ENCODE measurements around the gene ABHD17A. TPM values are rescaled to one million over a fixed set of nuclear protein-coding genes. Genes with fewer than 3 reads are reported as not detected.
"Not testable (repeated sequence)": the region's sequence is repeated elsewhere in the genome, so short reads cannot be mapped to it uniquely, and the experiment has no call there.

ABHD17A gene
- total RNA-seq, 3 donors from 2014 or later, result 62.4 to 81.3 (median 76.0) TPM

DNA sequence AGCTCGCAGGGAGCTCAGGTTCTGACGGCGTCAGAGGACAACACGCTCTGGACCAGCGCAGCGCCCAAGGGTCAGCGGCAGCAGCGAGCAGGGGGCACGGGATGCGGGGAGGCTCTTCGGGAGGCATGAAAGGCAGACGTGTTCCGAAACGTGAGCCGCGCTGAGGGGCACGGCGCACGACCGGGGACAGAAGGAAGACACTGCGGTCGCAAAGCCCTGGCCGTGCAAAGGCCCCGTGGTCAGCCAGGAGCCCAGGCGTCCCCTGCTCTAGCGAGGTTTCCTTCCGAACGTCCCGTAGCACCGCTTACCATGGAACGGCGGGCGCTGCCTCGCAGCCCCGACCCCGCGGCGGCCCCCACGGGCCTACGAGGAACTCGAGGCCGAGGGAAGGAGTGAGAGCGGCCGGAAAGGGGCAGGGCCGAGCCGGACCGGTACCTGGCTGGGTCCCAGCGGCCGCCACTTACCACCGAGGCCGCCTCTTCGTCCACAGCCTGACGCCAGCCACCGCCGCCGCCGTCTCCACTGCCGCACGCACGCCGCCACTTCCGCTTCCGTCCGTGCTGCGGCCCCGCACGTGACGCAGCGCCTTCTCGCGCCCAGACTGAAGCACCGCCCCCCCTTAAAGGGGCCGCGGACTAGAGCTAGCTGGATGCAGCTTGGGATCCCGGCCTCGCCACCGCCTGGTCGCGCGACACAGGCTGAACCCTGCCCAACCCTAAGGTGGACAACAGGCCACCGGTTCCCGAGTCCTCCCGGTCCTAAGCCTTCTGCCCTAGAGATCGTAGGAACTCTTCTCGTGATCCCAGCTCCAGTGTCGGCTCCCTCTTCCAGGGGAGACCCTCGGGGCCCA, 9.4 kb downstream of the ABHD17A start:
- TF ChIP-seq POLR2AphosphoS5 (IDR thresholded peaks at IDR 0.05) (peak; percentile 94 to 96 (median 95)), POLR2A (IDR thresholded peaks at IDR 0.05) (peak; percentile 66)
- TF ChIP-seq, protein P1, sequence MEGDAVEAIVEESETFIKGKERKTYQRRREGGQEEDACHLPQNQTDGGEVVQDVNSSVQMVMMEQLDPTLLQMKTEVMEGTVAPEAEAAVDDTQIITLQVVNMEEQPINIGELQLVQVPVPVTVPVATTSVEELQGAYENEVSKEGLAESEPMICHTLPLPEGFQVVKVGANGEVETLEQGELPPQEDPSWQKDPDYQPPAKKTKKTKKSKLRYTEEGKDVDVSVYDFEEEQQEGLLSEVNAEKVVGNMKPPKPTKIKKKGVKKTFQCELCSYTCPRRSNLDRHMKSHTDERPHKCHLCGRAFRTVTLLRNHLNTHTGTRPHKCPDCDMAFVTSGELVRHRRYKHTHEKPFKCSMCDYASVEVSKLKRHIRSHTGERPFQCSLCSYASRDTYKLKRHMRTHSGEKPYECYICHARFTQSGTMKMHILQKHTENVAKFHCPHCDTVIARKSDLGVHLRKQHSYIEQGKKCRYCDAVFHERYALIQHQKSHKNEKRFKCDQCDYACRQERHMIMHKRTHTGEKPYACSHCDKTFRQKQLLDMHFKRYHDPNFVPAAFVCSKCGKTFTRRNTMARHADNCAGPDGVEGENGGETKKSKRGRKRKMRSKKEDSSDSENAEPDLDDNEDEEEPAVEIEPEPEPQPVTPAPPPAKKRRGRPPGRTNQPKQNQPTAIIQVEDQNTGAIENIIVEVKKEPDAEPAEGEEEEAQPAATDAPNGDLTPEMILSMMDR (IDR thresholded peaks at IDR 0.05), result no peak
- Histone ChIP-seq H3K36me3 (no peaks in the 10 kb centered on the region), H3K9me3 (no peaks in the 10 kb centered on the region), H3K4me1 (peaks cover 20 to 27% of the 10 kb centered on the region in 2 donors), H3K27ac (peak overlapping the region; percentile 89 to 97), H3K4me3 (peak overlapping the region; percentile 76 to 94 (median 93)), H3K27me3 (no peaks in the 10 kb centered on the region)
- intact Hi-C loops (cut with DNase I; ENCODE audit: low total_unique reads), result no loop called here
- peak; percentile 90 to 91 for DNase-seq (ENCODE audit: low spot score in 2 of 2)

DNA sequence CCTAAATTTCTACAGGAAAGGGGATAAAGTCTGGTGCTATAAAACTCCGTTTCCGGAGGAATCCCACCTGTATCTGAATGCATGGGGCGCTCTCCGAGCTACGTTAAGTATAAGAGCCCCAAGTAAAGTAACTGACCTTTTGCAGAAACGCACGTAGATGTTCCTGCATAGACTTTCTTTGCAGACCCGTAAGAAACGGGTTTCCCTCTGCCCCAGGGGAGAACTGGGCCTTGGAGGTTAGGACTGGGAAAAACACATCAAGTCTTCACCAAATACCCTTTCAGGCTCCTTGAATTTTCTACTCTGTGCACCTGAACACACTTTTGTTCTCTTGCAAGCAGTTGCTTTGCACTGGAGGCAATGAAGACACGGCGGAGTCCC, 10.0 kb downstream of the ABHD17A start:
- H3K27me3 ChIP-seq; intact Hi-C loops (cut with DNase I; ENCODE audit: low total_unique reads); DNase-seq (ENCODE audit: low spot score in 2 of 2); H3K36me3 ChIP-seq; H3K9me3 ChIP-seq: not testable (repeated sequence)
- Histone ChIP-seq H3K4me1 (peaks cover 20 to 27% of the 10 kb centered on the region in 2 donors), H3K27ac (peak overlapping the region; percentile 89 to 97), H3K4me3 (peak overlapping the region; percentile 76 to 94 (median 93))

DNA sequence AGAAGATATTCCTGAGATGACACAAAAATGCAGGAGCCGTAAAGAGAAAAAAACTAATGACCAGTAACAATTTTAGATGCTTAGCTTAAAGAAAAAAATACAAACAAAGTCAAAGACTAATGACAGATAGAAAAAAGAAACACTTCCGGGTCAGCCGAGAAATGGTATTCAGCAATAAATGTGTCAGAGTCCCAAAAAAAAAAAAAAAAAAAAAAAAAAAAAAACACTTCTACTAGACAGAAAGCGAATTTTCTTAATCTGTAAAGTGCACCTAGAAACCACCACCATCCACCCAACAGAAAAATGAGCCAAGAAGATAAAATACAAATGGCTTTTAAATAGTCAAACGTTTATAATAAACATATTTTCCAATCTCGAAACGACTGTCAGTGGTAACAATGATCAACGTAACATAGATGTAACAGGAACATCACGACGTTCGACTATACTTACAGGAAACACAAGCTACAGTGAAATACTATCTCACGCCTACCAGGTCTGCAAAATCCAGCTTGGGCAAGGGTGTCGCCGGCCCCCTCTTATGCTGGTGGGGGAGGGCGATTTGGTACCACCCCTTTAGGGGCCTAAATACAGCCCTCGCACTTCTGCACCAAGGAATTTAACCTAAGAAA, 10.6 kb downstream of the ABHD17A start:
- Histone ChIP-seq H3K4me1 (peaks cover 20 to 27% of the 10 kb centered on the region in 2 donors), H3K27me3 (no peaks in the 10 kb centered on the region), H3K27ac (peak overlapping the region; percentile 87 to 97), H3K4me3 (peak overlapping the region; percentile 76 to 94 (median 93)), H3K9me3 (no peaks in the 10 kb centered on the region), H3K36me3 (no peaks in the 10 kb centered on the region)
- TF ChIP-seq POLR2A (IDR thresholded peaks at IDR 0.05), result no peak
- TF ChIP-seq, protein P1 (IDR thresholded peaks at IDR 0.05), result no peak
- TF ChIP-seq POLR2AphosphoS5 (IDR thresholded peaks at IDR 0.05), result no peak
- intact Hi-C loops (cut with DNase I; ENCODE audit: low total_unique reads), result no loop called here
- no peak for DNase-seq (ENCODE audit: low spot score in 2 of 2)

DNA sequence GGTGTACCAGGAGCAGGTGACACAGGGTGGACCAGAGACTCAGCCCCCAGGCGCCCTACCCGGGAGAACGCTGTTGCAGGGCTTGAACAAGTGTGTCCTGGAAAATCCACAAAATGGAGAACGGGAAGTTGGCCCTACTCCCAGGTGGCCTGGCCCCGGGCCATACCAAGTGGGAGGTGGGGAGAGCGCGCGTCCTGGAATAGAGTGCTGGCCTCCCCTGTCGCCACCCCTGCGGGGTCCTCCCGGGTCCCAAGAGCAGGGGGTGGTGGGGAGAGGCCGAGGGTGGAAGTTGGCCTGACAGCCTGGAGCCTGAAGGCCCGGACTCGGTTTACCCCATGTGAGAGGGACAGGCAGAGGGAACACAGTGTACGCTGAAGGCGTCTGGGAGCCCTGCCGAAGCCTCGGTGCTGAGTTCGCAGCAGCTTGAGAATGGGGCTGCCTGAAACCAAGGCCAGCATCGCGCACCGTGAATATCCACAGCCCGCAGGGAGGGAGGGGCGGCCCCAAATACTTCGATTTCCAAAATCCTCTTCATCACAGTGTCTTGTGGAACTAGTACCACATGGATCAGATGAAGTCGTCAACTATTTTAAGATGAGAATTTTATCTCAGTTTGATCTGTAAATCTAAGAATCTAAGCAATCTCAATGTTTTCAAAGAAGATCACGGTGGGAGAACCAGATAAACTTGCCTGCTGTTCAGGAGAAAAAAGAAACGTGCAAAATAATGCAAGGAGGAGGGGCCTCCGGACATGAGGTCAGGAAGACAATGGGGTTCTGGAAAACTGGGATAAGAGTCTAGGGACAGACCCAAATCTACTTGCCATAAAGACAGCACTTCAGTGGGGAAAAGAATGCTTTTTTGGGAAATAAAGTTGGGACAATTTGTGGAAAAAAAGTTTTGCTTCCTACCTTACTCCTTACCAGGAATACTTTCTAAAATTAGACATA, 11.5 kb downstream of the ABHD17A start:
- H3K36me3 ChIP-seq, result no peaks in the 10 kb centered on the region
- intact Hi-C loops (cut with DNase I; ENCODE audit: low total_unique reads), result no loop called here
- H3K9me3 ChIP-seq, result no peaks in the 10 kb centered on the region
- H3K27me3 ChIP-seq, result no peaks in the 10 kb centered on the region
- H3K4me1 ChIP-seq, result peaks cover 20 to 27% of the 10 kb centered on the region in 2 donors
- peak in 1 of 2 donors; percentile 88 for DNase-seq (ENCODE audit: low spot score in 2 of 2)
- H3K27ac ChIP-seq, result peak overlapping the region; percentile 87 to 95
- peak overlapping the region; percentile 14 to 76 (median 65) for H3K4me3 ChIP-seq
- TF ChIP-seq, protein P1 (IDR thresholded peaks at IDR 0.05), result no peak
- TF ChIP-seq POLR2AphosphoS5 (IDR thresholded peaks at IDR 0.05), result peak in 1 of 3 donors; percentile 8
- TF ChIP-seq POLR2A (IDR thresholded peaks at IDR 0.05), result no peak

DNA sequence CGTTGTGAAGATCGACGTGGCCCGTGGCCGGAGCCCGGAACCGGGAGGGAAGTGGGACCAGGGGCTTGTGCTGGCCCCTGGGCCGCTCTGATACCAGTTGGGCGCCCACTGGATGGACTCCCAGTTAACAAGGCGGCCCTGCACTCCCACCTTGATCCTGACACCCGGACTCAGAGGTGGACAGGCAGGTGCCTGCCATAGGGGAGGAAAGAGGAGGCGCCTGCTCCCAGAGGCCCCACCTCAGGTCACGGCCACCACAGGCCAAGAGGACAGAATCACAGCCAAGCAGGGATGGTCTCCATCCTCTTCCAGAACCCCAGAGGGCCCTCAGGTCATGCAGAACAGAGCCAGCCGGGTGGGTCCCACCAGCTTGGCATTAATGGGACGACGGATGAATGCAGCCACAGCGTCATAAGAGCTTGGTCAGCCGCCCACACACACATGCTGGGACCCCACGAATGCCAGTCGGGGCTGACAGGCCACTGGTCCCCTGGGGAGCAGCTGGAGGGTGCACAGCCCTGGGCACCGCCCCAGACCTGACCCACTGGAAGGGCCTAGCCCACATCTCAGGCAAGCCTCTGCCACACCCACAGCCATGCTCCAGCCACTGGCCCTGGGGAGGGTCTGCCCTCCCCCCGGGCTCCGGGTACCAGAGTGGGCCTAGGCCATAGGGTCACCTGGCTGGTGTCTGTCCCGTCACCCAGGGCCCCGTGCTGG, 12.3 kb downstream of the ABHD17A start:
- DNase-seq (ENCODE audit: low spot score in 2 of 2), result no peak
- H3K9me3 ChIP-seq, result no peaks in the 10 kb centered on the region
- H3K36me3 ChIP-seq, result no peaks in the 10 kb centered on the region
- H3K27ac ChIP-seq, result peak overlapping the region; percentile 87 to 95
- peak overlapping the region in 2 of 3 donors; percentile 65 to 76 for H3K4me3 ChIP-seq
- TF ChIP-seq, protein P1 (IDR thresholded peaks at IDR 0.05), result no peak
- no peak for TF ChIP-seq POLR2A (IDR thresholded peaks at IDR 0.05)
- no peak for TF ChIP-seq POLR2AphosphoS5 (IDR thresholded peaks at IDR 0.05)
- H3K4me1 ChIP-seq, result peaks cover 20 to 27% of the 10 kb centered on the region in 2 donors
- intact Hi-C loops (cut with DNase I; ENCODE audit: low total_unique reads), result no loop called here
- H3K27me3 ChIP-seq, result no peaks in the 10 kb centered on the region
